Sigmoid colon (tissue), 7 donors: ENCODE data around the gene OR2V1. TPM values are rescaled to one million over a fixed set of nuclear protein-coding genes. Genes with fewer than 3 reads are reported as not detected.
"Not testable (repeated sequence)": the region's sequence is repeated elsewhere in the genome, so short reads cannot be mapped to it uniquely, and the experiment has no call there.

Source experiments
- DNase-seq: peaks from one replicate; pipeline ENCODE4 v3.0.0-alpha.2; 2019
- H3K27ac ChIP-seq, 4 donors: fragments of 200-600 bp; sonication (generic); one replicate each; pipeline ENCODE4 v1.5.1; 2016 to 2019; ENCODE audit warnings: mild to moderate bottlenecking in 1 of 4
- H3K27me3 ChIP-seq, 3 donors: fragments of 200-600 bp; sonication (generic); one replicate each; pipeline ENCODE4 v1.5.1; 2019; ENCODE audit warnings: mild to moderate bottlenecking in 1 of 3
- H3K36me3 ChIP-seq, 4 donors: fragments of 200-600 bp; sonication (generic); one replicate each; pipeline ENCODE4 v1.5.1; 2016 to 2019
- H3K4me1 ChIP-seq, 4 donors: fragments of 200-600 bp; sonication (generic); one replicate each; pipeline ENCODE4 v1.5.1; 2017 to 2019
- H3K4me3 ChIP-seq, 4 donors: fragments of 200-600 bp; sonication (generic); one replicate each; pipeline ENCODE4 v1.5.1; 2017 to 2019; ENCODE audit warnings: mild to moderate bottlenecking in 2 of 4, moderate library complexity in 1 of 4
- H3K9me3 ChIP-seq, 4 donors: fragments of 200-600 bp in 3 of 4; sonication (generic) in 3 of 4; one replicate each; pipeline versions ENCODE4 v1.5.1 to v1.6.1; 2013 to 2019
- EP300 ChIP-seq, 4 donors: sonication (generic); formaldehyde crosslinking; IDR thresholded peaks; one replicate each; pipeline ENCODE4 v1.6.1; 2017; ENCODE audit warnings: antibody characterized with exemption in 4 of 4
- POLR2A ChIP-seq, 2 donors: fragments of 450-650 bp; IDR thresholded peaks; one replicate each; pipeline ENCODE4 v1.6.1; 2016; ENCODE audit warnings: antibody characterized with exemption in 2 of 2, mild to moderate bottlenecking in 2 of 2, moderate library complexity in 2 of 2
- POLR2AphosphoS5 ChIP-seq, 4 donors: sonication (generic); formaldehyde crosslinking; IDR thresholded peaks; one replicate each; pipeline ENCODE4 v1.6.1; 2017; ENCODE audit warnings: antibody characterized with exemption in 4 of 4
- WGBS, 2 donors: extraction: QIAGEN DNeasy Blood & Tissue Kit; methylation state at CpG; one replicate each; pipeline ENCODE4 v1.1.7; 2013; 5-methylcytosine and 5-hydroxymethylcytosine counted together
- intact Hi-C: fragments of 100-400 bp; cut with DNase I; formaldehyde crosslinking; loops from one replicate; pipeline ENCODE4 v1.15.1; 2023
- polyA plus RNA-seq, 3 donors: library from polyadenylated mRNA; stranded (reverse); fragments of 200-250 nt; gene quantifications; one replicate each; pipeline ENCODE4 v1.2.3, GENCODE V29; 2013
- total RNA-seq, 4 donors: library from RNA; depleted of rRNA; stranded (reverse); fragments of >200 nt; gene quantifications; one replicate each; pipeline ENCODE4 v1.1.0, GENCODE V29; 2016
- TF ChIP-seq, protein P1 (sequence below), 4 experiments: fragments of 450-650 bp in 3 of 4; fragments of 200-600 bp in 1 of 4; IDR thresholded peaks; one replicate each; pipeline ENCODE4 v1.5.1; 2016 to 2019; ENCODE audit warnings: antibody characterized with exemption in 4 of 4, mild to moderate bottlenecking in 3 of 4, moderate library complexity in 2 of 4
- donor health status: healthy with polysubstance abuse.
- donor health status: Bipolar disorder and iron deficiency.
- donor health status: healthy.

The OR2V1 gene
- total and polyA plus RNA-seq, 7 donors, result not detected

DNA sequence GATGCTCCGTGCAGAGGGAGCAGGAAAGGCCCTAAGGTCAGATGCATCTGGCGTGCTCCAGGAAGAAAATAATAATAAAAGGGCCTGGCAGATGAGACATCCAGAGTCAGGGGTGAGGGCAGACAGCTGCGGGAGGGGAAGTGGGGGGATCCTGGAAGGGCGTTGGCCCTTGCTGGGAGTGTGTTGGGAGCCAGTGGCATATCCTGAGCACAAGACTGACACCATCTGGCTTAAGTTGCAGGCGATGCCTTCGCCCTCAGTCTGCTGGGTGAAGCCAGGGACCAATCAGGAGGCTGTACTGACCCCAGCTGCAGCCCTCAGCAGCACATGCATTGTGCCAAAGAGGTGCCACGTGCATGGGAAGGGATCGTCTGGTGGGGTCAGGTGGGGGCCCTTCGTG, 20.2 kb upstream of the OR2V1 start:
- Histone ChIP-seq H3K4me1 (no peaks in the 10 kb centered on the region), H3K27ac (no peak overlapping the region), H3K9me3 (no peaks in the 10 kb centered on the region), H3K4me3 (no peak overlapping the region), H3K36me3 (no peaks in the 10 kb centered on the region), H3K27me3 (peaks cover 0 to 49% (median 14%) of the 10 kb centered on the region in 3 donors)
- TF ChIP-seq EP300 (IDR thresholded peaks at IDR 0.05) (no peak), POLR2A (IDR thresholded peaks at IDR 0.05) (no peak), POLR2AphosphoS5 (IDR thresholded peaks at IDR 0.05) (no peak)
- TF ChIP-seq, protein P1, sequence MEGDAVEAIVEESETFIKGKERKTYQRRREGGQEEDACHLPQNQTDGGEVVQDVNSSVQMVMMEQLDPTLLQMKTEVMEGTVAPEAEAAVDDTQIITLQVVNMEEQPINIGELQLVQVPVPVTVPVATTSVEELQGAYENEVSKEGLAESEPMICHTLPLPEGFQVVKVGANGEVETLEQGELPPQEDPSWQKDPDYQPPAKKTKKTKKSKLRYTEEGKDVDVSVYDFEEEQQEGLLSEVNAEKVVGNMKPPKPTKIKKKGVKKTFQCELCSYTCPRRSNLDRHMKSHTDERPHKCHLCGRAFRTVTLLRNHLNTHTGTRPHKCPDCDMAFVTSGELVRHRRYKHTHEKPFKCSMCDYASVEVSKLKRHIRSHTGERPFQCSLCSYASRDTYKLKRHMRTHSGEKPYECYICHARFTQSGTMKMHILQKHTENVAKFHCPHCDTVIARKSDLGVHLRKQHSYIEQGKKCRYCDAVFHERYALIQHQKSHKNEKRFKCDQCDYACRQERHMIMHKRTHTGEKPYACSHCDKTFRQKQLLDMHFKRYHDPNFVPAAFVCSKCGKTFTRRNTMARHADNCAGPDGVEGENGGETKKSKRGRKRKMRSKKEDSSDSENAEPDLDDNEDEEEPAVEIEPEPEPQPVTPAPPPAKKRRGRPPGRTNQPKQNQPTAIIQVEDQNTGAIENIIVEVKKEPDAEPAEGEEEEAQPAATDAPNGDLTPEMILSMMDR (IDR thresholded peaks at IDR 0.05), result no peak
- DNase-seq, result no peak
- WGBS, 2 donors, result 20 to 31% methylated on average over 9 of the region's 9 CpGs
- intact Hi-C loops, result no loop called here

DNA sequence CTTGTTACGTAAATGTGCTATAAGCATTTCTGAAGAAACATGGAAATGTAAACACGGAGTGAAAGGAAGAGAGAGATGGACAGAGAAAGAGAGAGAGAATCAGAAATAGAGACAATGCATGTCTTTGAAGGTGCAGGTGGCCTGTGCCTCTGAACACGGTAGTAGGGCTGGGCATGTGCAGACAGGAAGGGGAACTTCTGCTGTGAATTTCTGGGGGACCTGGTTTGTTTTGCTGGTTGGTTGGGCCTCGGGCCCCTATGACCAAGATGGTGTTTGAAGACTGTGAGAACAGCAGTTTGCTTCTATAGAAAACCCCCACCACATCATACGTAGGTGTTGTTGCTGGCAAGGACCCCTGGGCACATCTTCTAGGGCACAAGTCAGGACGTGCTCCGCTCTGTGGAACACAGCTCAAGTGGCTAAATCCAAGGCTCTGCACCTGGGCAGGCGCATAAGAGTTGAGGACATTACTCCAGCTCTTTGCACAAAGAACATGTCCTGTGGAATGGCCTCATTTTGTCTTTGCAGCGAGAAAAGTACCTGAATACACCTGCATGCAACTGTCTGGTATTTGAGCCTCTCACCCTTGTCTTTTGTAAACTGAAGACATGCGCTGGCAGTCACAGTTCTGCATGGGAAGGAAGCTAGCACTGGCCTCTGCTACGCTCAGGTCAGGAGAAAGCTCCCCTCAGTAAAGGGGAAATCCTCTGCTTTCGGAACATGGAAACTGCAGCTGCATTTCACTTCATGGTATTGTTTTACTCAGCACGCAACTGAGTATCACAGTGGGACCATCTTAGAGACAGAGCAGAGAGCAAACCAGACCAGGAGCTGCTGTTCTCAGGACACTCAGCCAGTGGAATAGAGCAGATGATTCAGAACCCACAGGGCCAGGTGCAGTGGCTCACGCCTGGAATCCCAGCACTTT, 19.1 kb upstream of the OR2V1 start:
- no peak for DNase-seq
- intact Hi-C loops, result no loop called here
- no peak overlapping the region for H3K4me3 ChIP-seq
- no peaks in the 10 kb centered on the region for H3K4me1 ChIP-seq
- peaks cover 0 to 45% (median 14%) of the 10 kb centered on the region in 3 donors for H3K27me3 ChIP-seq
- no peaks in the 10 kb centered on the region for H3K36me3 ChIP-seq
- TF ChIP-seq, protein P1 (IDR thresholded peaks at IDR 0.05), result no peak
- TF ChIP-seq POLR2AphosphoS5 (IDR thresholded peaks at IDR 0.05) (no peak), POLR2A (IDR thresholded peaks at IDR 0.05) (no peak), EP300 (IDR thresholded peaks at IDR 0.05) (no peak)
- WGBS, 2 donors, result 82 to 85% methylated on average over 14 of the region's 14 CpGs
- H3K27ac ChIP-seq, result no peak overlapping the region
- H3K9me3 ChIP-seq, result no peaks in the 10 kb centered on the region

DNA sequence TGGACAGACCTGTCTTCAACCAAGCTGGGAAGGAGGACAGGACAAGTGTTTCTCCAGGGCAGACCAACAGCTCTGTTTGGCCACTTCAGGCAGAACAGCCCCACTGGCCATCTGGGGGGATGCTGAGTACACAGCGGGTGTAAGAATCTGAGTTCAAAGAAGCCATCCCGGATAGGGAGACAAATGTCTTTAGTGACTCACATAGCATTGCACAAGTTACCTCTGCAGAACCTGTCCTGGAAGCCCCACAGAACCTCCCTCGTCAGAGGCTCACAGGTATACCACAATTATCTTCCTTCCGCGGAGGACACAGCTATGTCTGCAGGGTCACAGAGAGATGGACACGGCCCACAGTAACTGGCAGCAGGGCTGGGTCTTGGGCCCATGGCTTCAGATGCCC, 18.4 kb upstream of the OR2V1 start:
- Histone ChIP-seq H3K36me3 (no peaks in the 10 kb centered on the region), H3K27ac (no peak overlapping the region), H3K27me3 (peaks cover 0 to 46% (median 14%) of the 10 kb centered on the region in 3 donors), H3K9me3 (no peaks in the 10 kb centered on the region), H3K4me3 (no peak overlapping the region), H3K4me1 (no peaks in the 10 kb centered on the region)
- DNase-seq, result no peak
- 84 to 89% methylated on average over 6 of the region's 6 CpGs for WGBS, 2 donors
- intact Hi-C loops, result no loop called here
- TF ChIP-seq POLR2A (IDR thresholded peaks at IDR 0.05) (no peak), EP300 (IDR thresholded peaks at IDR 0.05) (no peak), POLR2AphosphoS5 (IDR thresholded peaks at IDR 0.05) (no peak)
- TF ChIP-seq, protein P1 (IDR thresholded peaks at IDR 0.05), result no peak

DNA sequence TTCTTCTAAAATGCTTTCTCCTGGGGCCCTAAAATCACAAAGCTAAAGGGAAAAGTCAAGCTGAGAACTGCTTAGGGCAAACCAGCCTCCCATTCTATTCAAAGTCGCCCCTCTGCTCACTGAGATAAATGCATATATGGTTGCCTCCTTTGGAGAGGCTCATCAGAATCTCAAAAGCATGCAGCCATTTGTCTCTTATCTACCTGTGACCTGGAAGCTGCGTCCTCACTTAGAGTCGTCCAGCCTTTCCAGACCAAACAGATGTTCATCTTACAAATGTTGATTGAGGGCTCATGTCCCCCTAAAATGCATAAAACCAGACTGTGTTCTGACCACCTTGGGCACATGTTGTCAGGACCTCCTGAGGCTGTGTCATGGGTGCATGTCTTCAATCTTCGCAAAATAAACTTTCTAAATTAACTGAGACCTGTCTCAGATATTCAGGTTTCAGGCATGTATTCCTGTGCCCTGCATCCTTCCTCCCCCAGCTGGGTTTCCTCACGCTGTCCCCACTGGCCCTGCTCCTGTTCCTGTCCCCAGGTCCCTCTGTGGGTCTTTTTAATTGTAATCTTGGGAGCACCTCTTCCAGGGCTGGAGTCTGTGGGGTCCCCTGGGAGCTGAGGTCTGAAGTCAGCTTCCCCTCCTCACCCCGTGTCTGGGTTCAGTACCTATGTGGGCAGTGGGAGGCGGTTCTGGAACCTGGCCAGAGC, 16.1 kb upstream of the OR2V1 start, which contains the start of gene OR2V2:
OR2V2 (plus strand) TSS at position 660 of the 710 bp plus-strand sequence. CDS start 7,357 bp downstream, outside the sequence.
- H3K4me3 ChIP-seq, H3K4me1 ChIP-seq, H3K27ac ChIP-seq, H3K36me3 ChIP-seq, H3K9me3 ChIP-seq, DNase-seq, intact Hi-C loops: not testable (repeated sequence)
- peaks cover 0 to 58% (median 14%) of the 10 kb centered on the region in 3 donors for H3K27me3 ChIP-seq
- 57 to 72% methylated on average over 7 of the region's 7 CpGs for whole genome bisulfite sequencing, 2 donors

DNA sequence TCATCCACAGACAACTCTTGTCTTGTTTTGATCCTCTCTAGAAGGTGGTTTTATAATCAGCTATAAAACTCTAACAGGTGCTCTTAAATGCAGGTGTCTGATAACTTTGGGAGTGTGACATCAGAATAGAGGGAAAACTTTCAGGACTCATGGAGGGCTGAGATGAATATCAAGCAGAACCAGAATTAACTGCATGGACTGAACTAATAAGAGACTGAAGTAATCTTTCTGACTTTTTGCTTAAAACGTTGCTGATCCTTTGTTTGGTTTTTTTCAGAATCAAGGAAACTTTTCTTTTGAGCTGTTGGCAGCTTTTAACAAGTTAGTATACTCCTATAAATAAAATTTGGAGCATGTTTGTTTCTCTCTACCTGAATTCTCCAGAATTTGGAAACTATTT, 14.2 kb upstream of the OR2V1 start:
- no peak for TF ChIP-seq EP300 (IDR thresholded peaks at IDR 0.05)
- TF ChIP-seq POLR2A (IDR thresholded peaks at IDR 0.05), result no peak
- TF ChIP-seq, protein P1 (IDR thresholded peaks at IDR 0.05), result no peak
- TF ChIP-seq POLR2AphosphoS5 (IDR thresholded peaks at IDR 0.05), result no peak
- no peaks in the 10 kb centered on the region for H3K4me1 ChIP-seq
- WGBS, 2 donors, result 18 to 73% methylated on average over 1 of the region's 1 CpG
- H3K4me3 ChIP-seq, result no peak overlapping the region
- no peak for DNase-seq
- H3K27me3 ChIP-seq, result peaks cover 0 to 47% (median 14%) of the 10 kb centered on the region in 3 donors
- H3K36me3 ChIP-seq, result no peaks in the 10 kb centered on the region
- intact Hi-C loops, result no loop called here
- H3K27ac ChIP-seq, result no peak overlapping the region
- H3K9me3 ChIP-seq, result no peaks in the 10 kb centered on the region
